Uterus (tissue), 2 donors: ENCODE results near the gene DNM2.

Experiments used
- POLR2A ChIP-seq, 2 donors: fragments of 450-650 bp; IDR thresholded peaks; one replicate each; pipeline ENCODE4 v1.6.1; 2016; ENCODE audit warnings: antibody characterized with exemption in 2 of 2, mild to moderate bottlenecking in 1 of 2, moderate library complexity in 1 of 2
- TF ChIP-seq, protein P1 (sequence below), 4 experiments: fragments of 200-600 bp in 2 of 4; fragments of 450-650 bp in 2 of 4; sonication (generic) in 2 of 4; IDR thresholded peaks; one replicate each; pipeline ENCODE4 v1.5.1; 2016 to 2019; ENCODE audit warnings: antibody characterized with exemption in 4 of 4, mild to moderate bottlenecking in 2 of 4, moderate library complexity in 1 of 4

DNA sequence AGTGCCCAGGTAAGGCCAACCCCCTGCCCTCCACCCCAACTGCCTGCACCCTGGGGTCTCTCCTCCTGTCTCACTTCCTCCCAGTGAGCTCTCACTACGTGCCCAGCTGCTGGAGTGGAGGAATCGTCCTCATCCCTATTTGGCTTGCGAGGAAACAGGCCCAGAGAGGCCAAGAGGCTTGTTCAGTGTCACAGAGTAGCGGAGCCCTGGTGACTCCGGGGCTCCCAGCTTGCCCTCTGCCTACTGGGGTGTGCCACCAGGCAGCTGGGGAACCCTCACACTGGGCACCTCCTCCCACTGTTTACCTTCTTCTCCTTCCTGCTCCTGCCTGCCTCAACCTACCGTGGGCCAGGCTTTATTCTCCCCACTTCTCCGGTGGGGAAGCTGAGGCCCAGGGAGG is 112.5 kb downstream of the DNM2 start:
- TF ChIP-seq, protein P1, sequence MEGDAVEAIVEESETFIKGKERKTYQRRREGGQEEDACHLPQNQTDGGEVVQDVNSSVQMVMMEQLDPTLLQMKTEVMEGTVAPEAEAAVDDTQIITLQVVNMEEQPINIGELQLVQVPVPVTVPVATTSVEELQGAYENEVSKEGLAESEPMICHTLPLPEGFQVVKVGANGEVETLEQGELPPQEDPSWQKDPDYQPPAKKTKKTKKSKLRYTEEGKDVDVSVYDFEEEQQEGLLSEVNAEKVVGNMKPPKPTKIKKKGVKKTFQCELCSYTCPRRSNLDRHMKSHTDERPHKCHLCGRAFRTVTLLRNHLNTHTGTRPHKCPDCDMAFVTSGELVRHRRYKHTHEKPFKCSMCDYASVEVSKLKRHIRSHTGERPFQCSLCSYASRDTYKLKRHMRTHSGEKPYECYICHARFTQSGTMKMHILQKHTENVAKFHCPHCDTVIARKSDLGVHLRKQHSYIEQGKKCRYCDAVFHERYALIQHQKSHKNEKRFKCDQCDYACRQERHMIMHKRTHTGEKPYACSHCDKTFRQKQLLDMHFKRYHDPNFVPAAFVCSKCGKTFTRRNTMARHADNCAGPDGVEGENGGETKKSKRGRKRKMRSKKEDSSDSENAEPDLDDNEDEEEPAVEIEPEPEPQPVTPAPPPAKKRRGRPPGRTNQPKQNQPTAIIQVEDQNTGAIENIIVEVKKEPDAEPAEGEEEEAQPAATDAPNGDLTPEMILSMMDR (IDR thresholded peaks at IDR 0.05) = no peak
- TF ChIP-seq POLR2A (IDR thresholded peaks at IDR 0.05) = no peak
